H9 (cell line): ENCODE data around the gene GPR137B. TPM values are rescaled to one million over a fixed set of nuclear protein-coding genes. Genes with fewer than 3 reads are reported as not detected.

Experiments used
- DNase-seq: peaks from one replicate; pipeline ENCODE4 v3.0.0-alpha.2; 2017
- H2AFZ ChIP-seq: one replicate; pipeline ENCODE4 v1.6.1; 2013; ENCODE audit warnings: mild to moderate bottlenecking, low read length, control low read depth, moderate library complexity
- H2AK5ac ChIP-seq: 2 replicates; pipeline ENCODE4 v1.6.1; 2013; ENCODE audit warnings: low read length, control low read depth, mixed read lengths; ENCODE audit not compliant: insufficient read length
- H2BK120ac ChIP-seq: one replicate; pipeline ENCODE4 v1.6.1; 2013; ENCODE audit warnings: low read depth, mild to moderate bottlenecking, low read length, control low read depth, inconsistent platforms; ENCODE audit not compliant: poor library complexity, severe bottlenecking
- H2BK12ac ChIP-seq: 2 replicates; pipeline ENCODE4 v1.6.1; 2013; ENCODE audit warnings: low read length, control low read depth, mixed read lengths, low read depth; ENCODE audit not compliant: insufficient read length
- H2BK15ac ChIP-seq: 2 replicates; pipeline ENCODE4 v1.6.1; 2013; ENCODE audit warnings: low read depth, low read length, control low read depth
- H2BK20ac ChIP-seq: one replicate; pipeline ENCODE4 v1.6.1; 2013; ENCODE audit warnings: low read depth, mild to moderate bottlenecking, low read length, control low read depth, inconsistent platforms; ENCODE audit not compliant: poor library complexity, severe bottlenecking
- H2BK5ac ChIP-seq: 2 replicates; pipeline ENCODE4 v1.6.1; 2013; ENCODE audit warnings: low read length, control low read depth, mixed read lengths; ENCODE audit not compliant: insufficient read length
- H3K14ac ChIP-seq: 2 replicates; pipeline ENCODE4 v1.6.1; 2013; ENCODE audit warnings: low read length, control low read depth; ENCODE audit not compliant: insufficient read depth
- H3K18ac ChIP-seq: 2 replicates; pipeline ENCODE4 v1.6.1; 2013; ENCODE audit warnings: low read depth, mild to moderate bottlenecking, mixed read lengths, low read length, control low read depth; ENCODE audit not compliant: insufficient read length
- H3K23ac ChIP-seq: 2 replicates; pipeline ENCODE4 v1.6.1; 2013; ENCODE audit warnings: low read length, control low read depth, mixed read lengths, low read depth; ENCODE audit not compliant: insufficient read length
- H3K23me2 ChIP-seq: 2 replicates; pipeline ENCODE4 v1.6.1; 2013; ENCODE audit warnings: low read depth, mild to moderate bottlenecking, mixed read lengths, low read length, control low read depth; ENCODE audit not compliant: insufficient read length, poor library complexity, severe bottlenecking
- H3K27ac ChIP-seq: 2 replicates; pipeline ENCODE4 v1.5.1; 2013; ENCODE audit warnings: low read length, control low read depth, mixed read lengths, low read depth; ENCODE audit not compliant: insufficient read length
- H3K27me3 ChIP-seq: 2 replicates; pipeline ENCODE4 v1.6.1; 2013; ENCODE audit warnings: low read length, control low read depth, inconsistent platforms; ENCODE audit not compliant: insufficient read depth
- H3K4ac ChIP-seq: 2 replicates; pipeline ENCODE4 v1.6.1; 2013; ENCODE audit warnings: low read depth, mild to moderate bottlenecking, control low read depth, inconsistent platforms, low read length, moderate library complexity
- H3K4me1 ChIP-seq: 2 replicates; pipeline ENCODE4 v1.6.1; 2013; ENCODE audit warnings: low read length, control low read depth, inconsistent platforms; ENCODE audit not compliant: insufficient read depth
- H3K4me2 ChIP-seq: 2 replicates; pipeline ENCODE4 v1.6.1; 2013; ENCODE audit warnings: low read length, control low read depth, mixed read lengths; ENCODE audit not compliant: insufficient read length, insufficient read depth
- H3K56ac ChIP-seq: 2 replicates; pipeline ENCODE4 v1.6.1; 2013; ENCODE audit warnings: low read depth, mild to moderate bottlenecking, mixed read lengths, low read length, control low read depth; ENCODE audit not compliant: insufficient read length
- H3K79me1 ChIP-seq: 2 replicates; pipeline ENCODE4 v1.6.1; 2013; ENCODE audit warnings: low read depth, mild to moderate bottlenecking, moderate library complexity, low read length, control low read depth, inconsistent platforms; ENCODE audit not compliant: insufficient read depth, poor library complexity, severe bottlenecking
- H3K79me2 ChIP-seq: 2 replicates; pipeline ENCODE4 v1.6.1; 2013; ENCODE audit warnings: low read length, control low read depth, inconsistent platforms; ENCODE audit not compliant: insufficient read depth
- H3K9ac ChIP-seq: 2 replicates; pipeline ENCODE4 v1.6.1; 2013; ENCODE audit warnings: low read length, control low read depth, mixed read lengths; ENCODE audit not compliant: insufficient read length; ENCODE audit errors: extremely low read depth
- H3K9me3 ChIP-seq: one replicate; pipeline ENCODE4 v1.6.1; 2013; ENCODE audit warnings: low read depth, low read length, inconsistent platforms; ENCODE audit not compliant: control insufficient read depth
- H3T11ph ChIP-seq: one replicate; pipeline ENCODE4 v1.6.1; 2013; ENCODE audit warnings: mild to moderate bottlenecking, low read length, control low read depth, inconsistent platforms
- H4K20me1 ChIP-seq: one replicate; pipeline ENCODE4 v1.6.1; 2013; ENCODE audit not compliant: control insufficient read depth, insufficient read length, insufficient read depth
- H4K5ac ChIP-seq: 2 replicates; pipeline ENCODE4 v1.6.1; 2013; ENCODE audit warnings: low read depth, mild to moderate bottlenecking, mixed read lengths, low read length, control low read depth; ENCODE audit not compliant: insufficient read length
- H4K8ac ChIP-seq: replicated peaks from 2 replicates; pipeline ENCODE4 v1.6.1; 2013; ENCODE audit warnings: low read length, control low read depth, mixed read lengths, low read depth; ENCODE audit not compliant: insufficient read length
- H4K91ac ChIP-seq: 2 replicates; pipeline ENCODE4 v1.6.1; 2013; ENCODE audit warnings: low read depth, mild to moderate bottlenecking, moderate library complexity, mixed read lengths, low read length, control low read depth; ENCODE audit not compliant: insufficient read length
- H3K27ac Mint-ChIP-seq, 3 experiments: 2 replicates in 2 of 3; 3 replicates in 1 of 3; pipeline ENCODE4 v1.8.0; 2020 to 2021; ENCODE audit warnings: mixed read lengths in 3 of 3, mild to moderate bottlenecking in 1 of 3, moderate library complexity in 1 of 3
- H3K27me3 Mint-ChIP-seq: 2 replicates; pipeline ENCODE4 v1.8.0; 2021; ENCODE audit warnings: low read depth, mild to moderate bottlenecking, moderate library complexity, mixed read lengths
- H3K36me3 Mint-ChIP-seq, 3 experiments: 2 replicates in 2 of 3; 3 replicates in 1 of 3; pipeline ENCODE4 v1.8.0; 2020 to 2021; ENCODE audit warnings: low read depth in 3 of 3, mixed read lengths in 3 of 3; ENCODE audit not compliant: insufficient read depth in 1 of 3
- H3K4me1 Mint-ChIP-seq, 2 experiments: 2 replicates each; pipeline ENCODE4 v1.8.0; 2020; ENCODE audit warnings: mixed read lengths in 2 of 2
- H3K4me3 Mint-ChIP-seq, 2 experiments: 2 replicates in 1 of 2; 3 replicates in 1 of 2; pipeline ENCODE4 v1.8.0; 2020 to 2021; ENCODE audit warnings: mild to moderate bottlenecking in 2 of 2, mixed read lengths in 2 of 2, moderate library complexity in 1 of 2
- H3K9me3 Mint-ChIP-seq, 2 experiments: 2 replicates in 1 of 2; 3 replicates in 1 of 2; pipeline ENCODE4 v1.8.0; 2020; ENCODE audit warnings: mild to moderate bottlenecking in 2 of 2, mixed read lengths in 2 of 2, moderate library complexity in 1 of 2
- CTCF ChIP-seq: fragments of 200-600 bp; sonication (generic); conservative IDR thresholded peaks from 3 replicates; pipeline ENCODE4 v1.8.0; 2021; ENCODE audit warnings: antibody characterized with exemption, mild to moderate bottlenecking
- WGBS: extraction: QIAGEN DNeasy Blood & Tissue Kit; methylation state at CpG from one replicate; pipeline ENCODE4 v1.1.7; 2013; ENCODE audit warnings: missing lambda C conversion rate, low lambda C conversion rate, mixed read lengths; ENCODE audit not compliant: insufficient read length; ENCODE audit errors: extremely low coverage; 5-methylcytosine and 5-hydroxymethylcytosine counted together
- total RNA-seq: library from RNA; stranded (reverse); gene quantifications from 2 replicates; pipeline ENCODE4 v1.2.1, GENCODE V29; 2021

The GPR137B gene
- total RNA-seq, 1 experiment from 2014 or later: 5.9 TPM

GRCh38 chr1:236228411-236228810, 86.1 kb downstream of the GPR137B start:
- no peak for TF ChIP-seq CTCF
- H4K5ac ChIP-seq: no peak overlapping the region
- H2BK120ac ChIP-seq: no peak overlapping the region
- H2BK20ac ChIP-seq: no peak overlapping the region
- H3K79me1 ChIP-seq: no peaks in the 10 kb centered on the region
- no peak overlapping the region for H2BK5ac ChIP-seq
- no peak overlapping the region for H3K56ac ChIP-seq
- no peak overlapping the region for H4K8ac ChIP-seq
- no peak overlapping the region for H3K23ac ChIP-seq
- no peak overlapping the region for H2AFZ ChIP-seq
- no peak overlapping the region for H4K91ac ChIP-seq
- no peak overlapping the region for H3K9ac ChIP-seq
- no peak overlapping the region for H3T11ph ChIP-seq
- no peak overlapping the region for H3K18ac ChIP-seq
- no peaks in the 10 kb centered on the region for H3K9me3 Mint-ChIP-seq
- no peaks in the 10 kb centered on the region for H3K9me3 ChIP-seq
- H3K27me3 ChIP-seq: no peaks in the 10 kb centered on the region
- no peak overlapping the region for H3K4me2 ChIP-seq
- H3K27ac ChIP-seq: no peak overlapping the region
- H2AK5ac ChIP-seq: no peak overlapping the region
- no peak for DNase-seq
- H3K27me3 Mint-ChIP-seq: no peaks in the 10 kb centered on the region
- H3K36me3 Mint-ChIP-seq: no peaks in the 10 kb centered on the region
- no peak overlapping the region for H3K4me3 Mint-ChIP-seq
- no peaks in the 10 kb centered on the region for H3K4me1 Mint-ChIP-seq
- no peaks in the 10 kb centered on the region for H3K79me2 ChIP-seq
- no CpG with 5 or more reads among the region's 4 CpGs for WGBS
- no peak overlapping the region for H3K27ac Mint-ChIP-seq
- H3K14ac ChIP-seq: no peak overlapping the region
- H4K20me1 ChIP-seq: no peaks in the 10 kb centered on the region
- H2BK12ac ChIP-seq: no peak overlapping the region
- no peaks in the 10 kb centered on the region for H3K4me1 ChIP-seq
- no peaks in the 10 kb centered on the region for H3K23me2 ChIP-seq
- H2BK15ac ChIP-seq: no peak overlapping the region
- H3K4ac ChIP-seq: no peak overlapping the region
